ENCODE results near the gene TMEM258.

The TMEM258 gene

GRCh38 chr11:61829806-61830205 lies 37.4 kb upstream of the TMEM258 start:
- no peak for TF ChIP-seq REST (IDR thresholded peaks at IDR 0.05; ENCODE audit: insufficient read depth in 1 of 2, low read depth in 2 of 2, low read length in 2 of 2)
- no peak for TF ChIP-seq SIN3A (IDR thresholded peaks at IDR 0.05; ENCODE audit: borderline replicate concordance, insufficient read depth, low read length)
- no peak for TF ChIP-seq FOXP2 (optimal IDR thresholded peaks at IDR 0.05; ENCODE audit: borderline replicate concordance, extremely low read depth, extremely low read length, insufficient read depth)
- TF ChIP-seq TAF1 (IDR thresholded peaks at IDR 0.05; ENCODE audit: borderline replicate concordance, insufficient read depth, low read length): no peak
- no peak for TF ChIP-seq POLR2AphosphoS5 (IDR thresholded peaks at IDR 0.05; ENCODE audit: low read depth, low read length)

DNA sequence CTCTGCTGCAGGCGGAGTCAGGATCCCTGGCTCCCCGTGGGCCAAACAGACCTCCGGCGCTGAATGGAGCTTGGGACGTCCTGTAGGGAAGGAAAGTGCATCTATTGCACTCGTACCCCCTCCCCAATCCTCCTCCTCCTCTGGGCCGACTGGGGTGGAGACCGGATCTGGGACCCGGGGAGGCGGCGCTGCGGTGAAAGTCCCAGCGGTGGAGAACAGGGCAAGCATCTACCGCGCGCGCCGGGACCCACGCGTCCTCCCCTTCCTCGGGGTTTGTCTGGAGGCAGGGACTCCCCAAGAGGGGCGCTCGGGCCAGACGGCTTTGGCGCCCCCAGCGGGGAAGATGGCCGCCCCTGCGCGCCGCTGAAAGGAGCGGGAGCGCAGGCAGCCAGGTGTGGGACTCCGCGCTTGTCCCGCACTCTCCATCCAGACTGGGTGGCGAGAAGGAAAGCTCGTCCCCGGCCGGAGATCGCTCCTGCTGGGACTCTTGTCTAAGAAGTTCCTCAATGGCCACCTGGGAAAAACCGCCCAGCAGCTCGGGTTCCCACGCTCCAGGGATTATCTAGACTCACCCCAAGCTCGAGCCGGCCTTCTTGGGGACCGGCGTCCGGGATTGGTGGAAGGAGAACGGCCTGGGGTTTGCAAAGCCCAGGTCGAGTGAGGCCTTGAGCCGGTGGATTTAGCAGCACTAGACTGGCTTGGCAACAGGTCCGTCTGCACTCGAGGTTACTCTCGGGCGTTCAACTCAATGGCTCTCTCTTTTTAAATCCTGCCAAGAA lies 36.4 kb upstream of the TMEM258 start:
- TF ChIP-seq SIN3A (IDR thresholded peaks at IDR 0.05; ENCODE audit: borderline replicate concordance, insufficient read depth, low read length) (no peak), FOXP2 (optimal IDR thresholded peaks at IDR 0.05; ENCODE audit: borderline replicate concordance, extremely low read depth, extremely low read length, insufficient read depth) (no peak), TAF1 (IDR thresholded peaks at IDR 0.05; ENCODE audit: borderline replicate concordance, insufficient read depth, low read length) (no peak), POLR2AphosphoS5 (IDR thresholded peaks at IDR 0.05; ENCODE audit: low read depth, low read length) (no peak)

GRCh38 chr11:61828379-61828628 lies 35.9 kb upstream of the TMEM258 start:
- TF ChIP-seq POLR2AphosphoS5 (IDR thresholded peaks at IDR 0.05; ENCODE audit: low read depth, low read length) (no peak), TAF1 (IDR thresholded peaks at IDR 0.05; ENCODE audit: borderline replicate concordance, insufficient read depth, low read length) (no peak), SIN3A (IDR thresholded peaks at IDR 0.05; ENCODE audit: borderline replicate concordance, insufficient read depth, low read length) (no peak), REST (IDR thresholded peaks at IDR 0.05; ENCODE audit: insufficient read depth in 1 of 2, low read depth in 2 of 2, low read length in 2 of 2) (no peak), FOXP2 (optimal IDR thresholded peaks at IDR 0.05; ENCODE audit: borderline replicate concordance, extremely low read depth, extremely low read length, insufficient read depth) (no peak)

DNA sequence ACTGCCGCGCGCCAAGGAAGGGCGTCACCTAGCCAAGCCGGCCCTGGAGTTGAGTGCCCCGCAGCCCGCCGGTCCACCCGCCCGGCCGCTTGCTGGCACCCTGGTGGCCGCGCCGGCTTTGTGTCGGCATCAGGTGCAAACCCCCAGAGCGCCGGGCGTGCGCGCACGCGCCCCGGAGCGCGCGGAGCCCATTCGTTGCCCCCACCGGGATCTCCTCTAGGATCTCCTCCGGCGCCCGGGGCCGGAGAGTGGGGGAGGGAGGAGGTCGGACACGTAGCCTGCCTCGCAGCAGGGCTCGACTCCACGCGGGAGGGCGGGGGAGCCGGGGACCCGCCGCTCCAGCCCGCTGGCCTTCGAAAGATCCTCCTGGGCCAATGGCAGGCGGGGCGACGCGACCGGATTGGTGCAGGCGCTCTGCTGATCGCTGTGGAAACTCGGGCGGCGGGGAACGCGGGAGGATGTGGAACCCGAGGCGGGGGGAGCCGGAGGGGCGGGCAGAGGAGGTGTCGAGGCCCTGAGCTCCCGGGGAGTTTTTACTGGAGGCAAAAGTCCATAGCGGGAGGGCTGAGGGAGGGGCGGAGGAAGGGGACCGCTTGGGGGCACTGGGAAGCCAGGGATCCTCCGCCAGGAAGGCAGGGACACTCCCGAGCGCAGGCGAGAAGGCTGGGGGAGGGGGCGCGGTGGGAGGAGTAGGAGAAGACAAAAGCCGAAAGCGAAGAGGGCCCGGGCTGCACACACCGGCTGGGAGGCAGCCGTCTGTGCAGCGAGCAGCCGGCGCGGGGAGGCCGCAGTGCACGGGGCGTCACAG lies 35.4 kb upstream of the TMEM258 start, which contains the start of gene FADS2:
Gene FADS2, plus strand, starts transcription at position 730 of the 808 bp plus-strand sequence. CDS start 91 bp downstream, outside the sequence.
- TF ChIP-seq POLR2AphosphoS5 (IDR thresholded peaks at IDR 0.05; ENCODE audit: low read depth, low read length) (no peak), SIN3A (IDR thresholded peaks at IDR 0.05; ENCODE audit: borderline replicate concordance, insufficient read depth, low read length) (no peak), FOXP2 (optimal IDR thresholded peaks at IDR 0.05; ENCODE audit: borderline replicate concordance, extremely low read depth, extremely low read length, insufficient read depth) (no peak)

GRCh38 chr11:61826930-61827570 lies 34.7 kb upstream of the TMEM258 start:
- TF ChIP-seq REST (IDR thresholded peaks at IDR 0.05; ENCODE audit: insufficient read depth in 1 of 2, low read depth in 2 of 2, low read length in 2 of 2) (no peak), FOXP2 (optimal IDR thresholded peaks at IDR 0.05; ENCODE audit: borderline replicate concordance, extremely low read depth, extremely low read length, insufficient read depth) (no peak), POLR2AphosphoS5 (IDR thresholded peaks at IDR 0.05; ENCODE audit: low read depth, low read length) (no peak), SIN3A (IDR thresholded peaks at IDR 0.05; ENCODE audit: borderline replicate concordance, insufficient read depth, low read length) (no peak), TAF1 (IDR thresholded peaks at IDR 0.05; ENCODE audit: borderline replicate concordance, insufficient read depth, low read length) (no peak)

Measured in PFSK-1 (cell line).